Colonic mucosa (tissue), 4 donors: Measurements from ENCODE around the gene PTPRM. TPM values are rescaled to one million over a fixed set of nuclear protein-coding genes. Genes with fewer than 3 reads are reported as not detected.

Source experiments
- DNase-seq: peaks from one replicate; pipeline ENCODE4 v3.0.0-alpha.2; 2020
- H3K27ac ChIP-seq: fragments of 200-600 bp; one replicate; pipeline ENCODE4 v1.8.0; 2021
- H3K27me3 ChIP-seq: fragments of 200-600 bp; one replicate; pipeline ENCODE4 v1.8.0; 2021
- H3K36me3 ChIP-seq: fragments of 200-600 bp; one replicate; pipeline ENCODE4 v1.8.0; 2021
- H3K4me1 ChIP-seq: fragments of 200-600 bp; one replicate; pipeline ENCODE4 v1.8.0; 2021; ENCODE audit warnings: mild to moderate bottlenecking
- H3K4me3 ChIP-seq: fragments of 200-600 bp; one replicate; pipeline ENCODE4 v1.8.0; 2021
- H3K9ac ChIP-seq, 2 donors: one replicate each; pipeline ENCODE4 v1.7.0; 2013; ENCODE audit warnings: control low read depth in 2 of 2, low read depth in 2 of 2, low read length in 2 of 2
- H3K9me3 ChIP-seq: fragments of 200-600 bp; one replicate; pipeline ENCODE4 v1.8.0; 2021
- CTCF ChIP-seq: fragments of 200-600 bp; IDR thresholded peaks from one replicate; pipeline ENCODE4 v1.8.0; 2022; ENCODE audit warnings: antibody characterized with exemption, mild to moderate bottlenecking
- intact Hi-C: fragments of 100-400 bp; cut with DNase I; formaldehyde crosslinking; loops from one replicate; pipeline ENCODE4 v1.14.1; 2022
- total RNA-seq, 2 donors: library from RNA; stranded (reverse); fragmentation: NEBNext Ultra II Directional in 1 of 2; extraction: Animal tissue kit (Norgen Biotek cat#: 25700) in 1 of 2; gene quantifications; one replicate each; pipeline ENCODE4 v1.2.1, GENCODE V29; 2021
- donor health status: healthy.
- donor health status: DM: no; HTN: no; CAD: no.
- donor health status: DM: no; HTN: no; CAD: no.

The PTPRM gene
- total RNA-seq, 2 donors from 2014 or later, result 8.1 to 13.9 TPM

GRCh38 chr18:8453528-8453927 lies 886.4 kb downstream of the PTPRM start:
- no peak overlapping the region for H3K27ac ChIP-seq
- no peak for DNase-seq
- H3K36me3 ChIP-seq, result no peaks in the 10 kb centered on the region
- no peak overlapping the region for H3K4me3 ChIP-seq
- no peaks in the 10 kb centered on the region for H3K27me3 ChIP-seq
- TF ChIP-seq CTCF, result no peak
- intact Hi-C loops, result no loop called here
- no peaks in the 10 kb centered on the region for H3K4me1 ChIP-seq
- H3K9me3 ChIP-seq, result no peaks in the 10 kb centered on the region
- no peak overlapping the region for H3K9ac ChIP-seq

- Histone ChIP-seq H3K4me1 (no peaks in the 10 kb centered on the region), H3K4me3 (no peak overlapping the region), H3K36me3 (no peaks in the 10 kb centered on the region), H3K27ac (no peak overlapping the region), H3K9me3 (no peaks in the 10 kb centered on the region), H3K27me3 (no peaks in the 10 kb centered on the region), H3K9ac (no peak overlapping the region)
- intact Hi-C loops, result no loop called here
- TF ChIP-seq CTCF, result no peak
- DNase-seq, result no peak
Measured at GRCh38 chr18:8454136-8454535, 887.0 kb downstream of the PTPRM start.

- no peaks in the 10 kb centered on the region for H3K4me1 ChIP-seq
- no peak overlapping the region for H3K4me3 ChIP-seq
- intact Hi-C loops, result no loop called here
- H3K27me3 ChIP-seq, result no peaks in the 10 kb centered on the region
- TF ChIP-seq CTCF, result no peak
- DNase-seq, result no peak
- H3K27ac ChIP-seq, result no peak overlapping the region
- no peaks in the 10 kb centered on the region for H3K36me3 ChIP-seq
- no peak overlapping the region for H3K9ac ChIP-seq
- H3K9me3 ChIP-seq, result no peaks in the 10 kb centered on the region
Measured at GRCh38 chr18:8455661-8456614, 888.8 kb downstream of the PTPRM start.
